B cell (primary cell): ENCODE results near the gene FAM200A.

Experiments
- EZH2 ChIP-seq: IDR thresholded peaks from 2 replicates; pipeline ENCODE4 v1.6.1; 2012; ENCODE audit warnings: borderline replicate concordance, low read depth, mild to moderate bottlenecking, moderate library complexity, low read length; ENCODE audit not compliant: insufficient read depth, poor library complexity, severe bottlenecking
- TF ChIP-seq, protein P1 (sequence below): fragments of 200-600 bp; IDR thresholded peaks from one replicate; pipeline ENCODE4 v1.8.0; 2022; ENCODE audit warnings: antibody characterized with exemption, mild to moderate bottlenecking

GRCh38 chr7:99531354-99531765 lies 20.6 kb downstream of the FAM200A start:
- TF ChIP-seq, protein P1, sequence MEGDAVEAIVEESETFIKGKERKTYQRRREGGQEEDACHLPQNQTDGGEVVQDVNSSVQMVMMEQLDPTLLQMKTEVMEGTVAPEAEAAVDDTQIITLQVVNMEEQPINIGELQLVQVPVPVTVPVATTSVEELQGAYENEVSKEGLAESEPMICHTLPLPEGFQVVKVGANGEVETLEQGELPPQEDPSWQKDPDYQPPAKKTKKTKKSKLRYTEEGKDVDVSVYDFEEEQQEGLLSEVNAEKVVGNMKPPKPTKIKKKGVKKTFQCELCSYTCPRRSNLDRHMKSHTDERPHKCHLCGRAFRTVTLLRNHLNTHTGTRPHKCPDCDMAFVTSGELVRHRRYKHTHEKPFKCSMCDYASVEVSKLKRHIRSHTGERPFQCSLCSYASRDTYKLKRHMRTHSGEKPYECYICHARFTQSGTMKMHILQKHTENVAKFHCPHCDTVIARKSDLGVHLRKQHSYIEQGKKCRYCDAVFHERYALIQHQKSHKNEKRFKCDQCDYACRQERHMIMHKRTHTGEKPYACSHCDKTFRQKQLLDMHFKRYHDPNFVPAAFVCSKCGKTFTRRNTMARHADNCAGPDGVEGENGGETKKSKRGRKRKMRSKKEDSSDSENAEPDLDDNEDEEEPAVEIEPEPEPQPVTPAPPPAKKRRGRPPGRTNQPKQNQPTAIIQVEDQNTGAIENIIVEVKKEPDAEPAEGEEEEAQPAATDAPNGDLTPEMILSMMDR, result no peak
- TF ChIP-seq EZH2, result no peak
